GM12872 (cell line): Measurements from ENCODE around the gene CTNNB1.

ENCODE experiments used
- TF ChIP-seq, protein P1 (sequence below): IDR thresholded peaks from 3 replicates; pipeline ENCODE4 v1.5.1; 2011; ENCODE audit warnings: low read depth, mild to moderate bottlenecking, low read length, moderate library complexity; ENCODE audit not compliant: insufficient read depth

CTNNB1 gene

DNA sequence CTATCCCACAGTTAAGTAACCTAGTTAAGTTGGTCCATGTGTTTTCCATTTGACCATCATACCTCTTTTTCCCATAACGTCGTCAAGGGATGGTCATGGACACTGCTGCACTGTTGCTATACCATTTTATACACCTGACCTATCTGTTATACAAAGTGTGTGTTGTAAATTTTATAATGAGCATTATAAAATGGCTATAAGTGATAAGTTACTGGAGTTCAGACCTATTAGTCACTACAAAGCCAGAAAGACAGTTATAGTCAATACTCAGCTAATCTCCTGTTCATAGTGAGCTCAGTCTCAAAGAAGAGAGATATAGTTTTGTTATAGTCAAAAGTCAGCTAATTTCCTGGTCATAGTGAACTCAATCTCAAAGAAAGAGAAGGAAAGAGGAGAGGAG is 18.9 kb upstream of the CTNNB1 start:
- TF ChIP-seq, protein P1, sequence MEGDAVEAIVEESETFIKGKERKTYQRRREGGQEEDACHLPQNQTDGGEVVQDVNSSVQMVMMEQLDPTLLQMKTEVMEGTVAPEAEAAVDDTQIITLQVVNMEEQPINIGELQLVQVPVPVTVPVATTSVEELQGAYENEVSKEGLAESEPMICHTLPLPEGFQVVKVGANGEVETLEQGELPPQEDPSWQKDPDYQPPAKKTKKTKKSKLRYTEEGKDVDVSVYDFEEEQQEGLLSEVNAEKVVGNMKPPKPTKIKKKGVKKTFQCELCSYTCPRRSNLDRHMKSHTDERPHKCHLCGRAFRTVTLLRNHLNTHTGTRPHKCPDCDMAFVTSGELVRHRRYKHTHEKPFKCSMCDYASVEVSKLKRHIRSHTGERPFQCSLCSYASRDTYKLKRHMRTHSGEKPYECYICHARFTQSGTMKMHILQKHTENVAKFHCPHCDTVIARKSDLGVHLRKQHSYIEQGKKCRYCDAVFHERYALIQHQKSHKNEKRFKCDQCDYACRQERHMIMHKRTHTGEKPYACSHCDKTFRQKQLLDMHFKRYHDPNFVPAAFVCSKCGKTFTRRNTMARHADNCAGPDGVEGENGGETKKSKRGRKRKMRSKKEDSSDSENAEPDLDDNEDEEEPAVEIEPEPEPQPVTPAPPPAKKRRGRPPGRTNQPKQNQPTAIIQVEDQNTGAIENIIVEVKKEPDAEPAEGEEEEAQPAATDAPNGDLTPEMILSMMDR = no peak

DNA sequence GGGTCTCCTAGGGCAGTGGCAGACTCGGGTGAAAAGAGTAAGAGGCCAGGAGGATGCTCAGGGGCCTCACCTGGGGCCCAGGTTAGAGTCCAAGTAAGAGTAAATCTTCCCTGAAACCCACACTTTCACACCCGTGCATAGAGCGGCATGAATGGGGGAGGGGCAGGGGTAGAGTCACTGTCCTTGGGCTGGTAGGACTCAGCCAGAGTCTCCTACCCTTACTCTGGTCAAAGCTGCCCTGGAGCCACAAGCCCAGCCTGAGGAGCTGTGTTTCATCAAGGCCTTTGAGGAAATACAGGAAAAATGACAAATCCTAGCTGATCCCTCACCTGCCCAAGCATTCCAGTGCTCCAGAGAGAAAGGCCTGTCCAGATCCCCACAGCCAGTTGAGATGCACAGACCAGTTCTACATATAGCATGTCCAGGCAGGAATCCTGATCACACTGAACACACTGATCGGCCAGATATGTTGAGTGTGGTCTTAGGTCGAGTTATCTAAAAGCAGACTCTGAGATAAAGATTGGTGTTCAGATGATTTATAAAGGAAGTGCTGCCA is 16.7 kb upstream of the CTNNB1 start:
- TF ChIP-seq, protein P1 = no peak

DNA sequence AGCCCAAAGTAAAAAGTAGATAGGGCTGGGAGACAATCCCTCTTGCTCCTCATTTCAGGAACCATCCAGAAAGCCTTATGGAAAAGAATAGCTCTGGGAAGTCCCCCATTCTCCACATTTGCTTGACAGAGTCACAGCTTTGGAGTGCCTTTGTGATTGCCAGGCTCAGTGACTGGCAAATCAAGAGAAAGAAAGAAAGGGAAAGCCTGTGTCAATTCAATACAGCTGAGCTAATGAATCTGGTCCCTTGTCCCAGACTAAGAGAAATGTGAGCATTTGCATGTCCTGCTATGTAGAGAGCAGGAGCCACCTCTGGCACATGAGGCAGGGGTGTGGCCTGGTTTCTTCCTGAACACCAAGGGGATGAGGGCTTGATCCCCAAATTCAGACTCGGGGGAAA is 14.9 kb upstream of the CTNNB1 start:
- TF ChIP-seq, protein P1 = no peak

DNA sequence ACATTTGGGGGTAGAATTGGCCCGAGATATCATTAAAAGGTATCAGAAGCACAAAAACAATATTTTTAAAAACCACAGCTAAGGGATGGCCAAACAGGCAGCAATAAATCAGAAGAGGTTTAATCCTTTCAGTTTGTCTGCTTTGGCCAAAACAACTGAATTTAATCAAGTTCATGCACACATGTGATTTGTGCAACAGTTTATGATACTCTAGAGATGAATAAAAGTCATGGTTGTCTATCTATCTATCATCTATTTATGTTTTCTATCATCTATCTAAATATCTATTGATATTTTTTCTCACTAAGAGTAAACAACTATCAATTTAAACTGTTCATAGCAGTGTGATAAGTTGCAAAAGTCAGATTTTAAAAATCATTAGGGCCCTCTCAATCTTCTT is 13.0 kb upstream of the CTNNB1 start:
- TF ChIP-seq, protein P1 = no peak

DNA sequence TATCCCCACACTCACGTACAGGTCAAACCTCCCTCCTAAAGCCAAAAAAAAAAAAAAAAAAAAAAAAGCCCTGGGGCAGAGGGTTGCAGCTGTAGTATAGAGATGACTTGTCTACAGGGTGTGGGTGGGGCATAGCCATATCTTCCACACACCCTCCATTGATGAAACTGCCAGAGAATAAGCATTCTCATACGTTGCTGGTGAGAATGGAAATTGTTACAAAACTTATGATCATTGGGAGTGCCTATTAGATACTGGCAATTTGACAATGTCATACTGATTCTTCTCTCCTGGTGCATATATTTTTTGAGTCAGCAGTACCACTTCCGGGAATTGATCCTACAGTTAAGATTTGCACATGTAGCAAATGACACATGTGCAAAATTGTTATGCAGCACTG is 11.0 kb upstream of the CTNNB1 start:
- TF ChIP-seq, protein P1 = no peak

DNA sequence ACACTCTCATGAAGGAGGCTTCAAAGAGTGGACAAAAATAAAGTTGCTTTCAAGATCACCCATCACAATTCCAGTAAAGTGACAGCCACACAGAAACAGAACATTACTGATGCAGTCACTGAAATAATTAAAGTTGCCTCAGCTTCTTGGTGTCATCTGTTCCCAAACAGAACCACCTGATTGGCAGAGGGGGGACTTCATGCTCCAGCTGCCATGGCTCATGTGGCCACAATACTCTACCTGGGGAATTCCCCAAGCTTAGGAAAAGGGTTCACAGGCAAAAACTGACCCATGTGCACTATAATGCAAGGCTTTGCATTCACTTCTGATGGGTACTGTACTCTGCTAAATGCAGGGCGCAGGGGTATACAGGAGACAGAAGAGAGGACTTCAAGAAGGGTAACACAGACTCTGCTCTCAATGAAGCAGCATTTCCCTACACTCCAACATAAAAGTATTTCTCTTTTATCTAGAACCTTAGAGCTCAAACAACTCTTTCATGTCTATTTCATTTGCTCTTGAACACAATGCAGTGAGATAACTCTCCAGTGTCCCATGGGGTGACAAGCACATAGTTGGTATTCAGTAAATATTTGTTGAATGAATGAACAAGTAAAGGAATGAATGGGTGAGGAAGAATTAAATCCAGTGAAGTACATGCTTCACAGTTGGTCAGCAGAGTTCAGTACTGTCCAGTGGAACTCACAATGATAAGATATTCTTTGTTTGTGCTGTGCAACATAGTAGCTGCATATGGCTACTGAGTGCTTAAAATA is 8.6 kb upstream of the CTNNB1 start:
- TF ChIP-seq, protein P1 = no peak

DNA sequence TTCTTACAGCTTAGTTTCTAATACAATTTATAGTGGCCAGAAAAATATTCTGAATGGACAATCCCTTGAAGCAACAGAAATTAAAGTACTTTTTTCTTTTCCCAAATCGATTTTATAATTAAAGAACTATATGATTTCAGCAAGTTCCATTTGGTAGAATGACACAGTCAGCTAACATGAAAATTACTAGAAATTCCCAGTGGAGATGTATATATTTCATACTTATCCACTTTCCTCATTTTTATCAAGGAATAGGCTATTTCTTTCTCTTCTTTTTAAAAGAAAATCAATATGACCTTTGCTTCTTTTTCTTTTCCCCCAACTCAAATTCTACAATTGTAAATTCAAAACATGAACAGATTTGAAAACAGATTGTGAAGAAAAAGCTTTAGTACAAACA is 6.4 kb upstream of the CTNNB1 start:
- TF ChIP-seq, protein P1 = no peak
